IPS-NIHi11 (cell line): ENCODE data around the gene TMEM120A.

Source experiments
- DNase-seq: peaks from one replicate; pipeline ENCODE4 v3.0.0; 2012; ENCODE audit warnings: mixed read lengths, low spot score

TMEM120A gene

GRCh38 chr7:75995052-75995471 lies 667 bp upstream of the TMEM120A start:
- DNase-seq, result peak; percentile 34

- DNase-seq, result peak; percentile 87
These were observed 557 bp downstream of the TMEM120A start for GRCh38 chr7:75993689-75994387.

GRCh38 chr7:75992083-75992755 lies 2.2 kb downstream of the TMEM120A start:
- DNase-seq, result peak; percentile 3

GRCh38 chr7:75991531-75992082 lies 2.8 kb downstream of the TMEM120A start:
- no peak for DNase-seq

GRCh38 chr7:75989500-75990388 lies 4.7 kb downstream of the TMEM120A start:
- peak; percentile 3 for DNase-seq

GRCh38 chr7:75988568-75989499 lies 5.6 kb downstream of the TMEM120A start:
- no peak for DNase-seq

- no peak for DNase-seq
These were observed 6.4 kb downstream of the TMEM120A start for GRCh38 chr7:75987805-75988567.

- no peak for DNase-seq
These were observed 7.2 kb downstream of the TMEM120A start for GRCh38 chr7:75987026-75987804.

- DNase-seq, result no peak
These were observed 8.1 kb downstream of the TMEM120A start for GRCh38 chr7:75986147-75986781.

- DNase-seq, result no peak
These were observed 8.8 kb downstream of the TMEM120A start for GRCh38 chr7:75985518-75986146.

- DNase-seq, result no peak
These were observed 9.3 kb downstream of the TMEM120A start for GRCh38 chr7:75985009-75985517.

GRCh38 chr7:75984130-75985008 lies 10.0 kb downstream of the TMEM120A start:
- DNase-seq, result no peak

- no peak for DNase-seq
These were observed 10.8 kb downstream of the TMEM120A start for GRCh38 chr7:75983471-75984129.

- no peak for DNase-seq
These were observed 11.9 kb downstream of the TMEM120A start for GRCh38 chr7:75982306-75983064.

GRCh38 chr7:75981453-75982305 lies 12.7 kb downstream of the TMEM120A start:
- no peak for DNase-seq
